A549 (cell line): Measurements from ENCODE around the gene PRSS53. TPM values are rescaled to one million over a fixed set of nuclear protein-coding genes. Genes with fewer than 3 reads are reported as not detected.

Experiments used
- ATAC-seq, 2 experiments: fragments of 200-7000 bp in 1 of 2; fragments of >200 bp in 1 of 2; cut with Nextera tagmentation in 1 of 2; cut with Tn5 transposase in 1 of 2; 3 replicates each; pipeline versions ENCODE4 v1.8.0 to v1.9.1; 2018 to 2020; ENCODE audit warnings: mild to moderate bottlenecking in 1 of 2, moderate library complexity in 1 of 2
- CTCF ChIA-PET: fragments of 300-600 bp; sonication (Branson Sonifier 250); formaldehyde crosslinking; extraction: SDS; loops from one replicate; lab custom pipeline; 2021; ENCODE audit warnings: antibody characterized with exemption, inconsistent platforms; lab: Yijun Ruan, JAX
- POLR2A ChIA-PET: fragments of 350-600 bp; formaldehyde crosslinking; extraction: SDS; loops from one replicate; lab custom pipeline; 2021; ENCODE audit warnings: antibody characterized with exemption, inconsistent platforms; lab: Yijun Ruan, JAX
- DNase-seq, 2 experiments: peaks; one replicate each; pipeline versions ENCODE4 v3.0.0 to v3.0.0-alpha.2; 2011 to 2016; ENCODE audit warnings: low read depth in 1 of 2, low spot score in 1 of 2
- FAIRE-seq: peaks from 2 replicates; lab custom pipeline; 2011; peaks lifted over from hg19 to GRCh38; lab: Jason Lieb, UNC
- H3K27ac ChIP-seq, 2 experiments: fragments of >200 bp; sonication (Bioruptor Twin); formaldehyde crosslinking; 3 replicates each; pipeline ENCODE4 v1.5.1; 2016 to 2017
- H3K4me1 ChIP-seq: fragments of >200 bp; sonication (Bioruptor Twin); formaldehyde crosslinking; 3 replicates; pipeline ENCODE4 v1.6.1; 2016
- H3K4me2 ChIP-seq: fragments of >200 bp; sonication (Bioruptor Twin); formaldehyde crosslinking; 3 replicates; pipeline ENCODE4 v1.6.1; 2016
- H3K4me3 ChIP-seq: fragments of >200 bp; sonication (Bioruptor Twin); formaldehyde crosslinking; 3 replicates; pipeline ENCODE4 v1.5.1; 2016
- H3K9me3 ChIP-seq: fragments of >200 bp; sonication (Bioruptor Twin); formaldehyde crosslinking; 3 replicates; pipeline ENCODE4 v1.6.1; 2016
- BHLHE40 ChIP-seq: IDR thresholded peaks from 2 replicates; pipeline ENCODE4 v1.6.1; 2012; ENCODE audit warnings: low read depth, low read length, inconsistent platforms
- CBX2 ChIP-seq: fragments of 200-600 bp; sonication (generic); IDR thresholded peaks from 2 replicates; pipeline ENCODE4 v1.6.1; 2016; ENCODE audit warnings: low read depth, mild to moderate bottlenecking, borderline replicate concordance
- CHD2 ChIP-seq: fragments of 150-350 bp; IDR thresholded peaks from 2 replicates; pipeline ENCODE4 v1.6.1; 2014; ENCODE audit warnings: low read length; ENCODE audit not compliant: partially characterized antibody
- FOSB ChIP-seq: fragments of 250-450 bp; sonication (Bioruptor Pico); IDR thresholded peaks from 2 replicates; pipeline ENCODE4 v1.5.0; 2020; ENCODE audit warnings: mild to moderate bottlenecking, moderate library complexity
- GATA3 ChIP-seq: IDR thresholded peaks from 2 replicates; pipeline ENCODE4 v1.6.1; 2012; ENCODE audit warnings: borderline replicate concordance
- MYC ChIP-seq: IDR thresholded peaks from 2 replicates; pipeline ENCODE4 v1.6.1; 2012; ENCODE audit warnings: mild to moderate bottlenecking, inconsistent platforms, low read length, improper control_type of control experiment, borderline replicate concordance
- RNF2 ChIP-seq: fragments of 200-600 bp; sonication (generic); IDR thresholded peaks from 2 replicates; pipeline ENCODE4 v1.6.1; 2016; ENCODE audit warnings: low read depth, mild to moderate bottlenecking, antibody characterized with exemption, moderate library complexity, borderline replicate concordance
- SMC3 ChIP-seq: fragments of >200 bp; sonication (Bioruptor Twin); formaldehyde crosslinking; IDR thresholded peaks from 3 replicates; pipeline ENCODE4 v1.6.1; 2018; ENCODE audit warnings: inconsistent platforms
- ZSCAN20 ChIP-seq: fragments of 250-450 bp; sonication (Bioruptor Pico); IDR thresholded peaks from 2 replicates; pipeline ENCODE4 v1.8.0; 2022; ENCODE audit warnings: mild to moderate bottlenecking, moderate library complexity
- WGBS: methylation state at CpG from one replicate; pipeline ENCODE4 v1.1.6; 2017; ENCODE audit errors: missing lambda C conversion rate; 5-methylcytosine and 5-hydroxymethylcytosine counted together
- polyA plus RNA-seq, 4 experiments: library from polyadenylated mRNA; depleted of rRNA in 3 of 4; stranded (reverse); fragments of >200 nt; fragmentation: RNase III in 1 of 4; extraction: RNeasy Plus Mini Kit Qiagen cat#74134 plus additional on column Dnase treatment in 1 of 4; gene quantifications; 2 replicates in 3 of 4; 3 replicates in 1 of 4; pipeline ENCODE4 v1.2.3, GENCODE V29; 2011 to 2017
- TF ChIP-seq, protein P1 (sequence below): IDR thresholded peaks from 2 replicates; pipeline ENCODE4 v1.6.1; 2012
- TF ChIP-seq, protein P2 (sequence below): IDR thresholded peaks from 2 replicates; pipeline ENCODE4 v1.6.1; 2012; ENCODE audit warnings: low read depth, borderline replicate concordance
- TF ChIP-seq, protein P3 (sequence below): fragments of 250-450 bp; sonication (Bioruptor Pico); IDR thresholded peaks from 2 replicates; pipeline ENCODE4 v1.5.0; 2020; ENCODE audit warnings: low read depth, mild to moderate bottlenecking, moderate library complexity
- TF ChIP-seq, protein P4 (sequence below): fragments of >200 bp; sonication (Bioruptor Twin); formaldehyde crosslinking; IDR thresholded peaks from 2 replicates; pipeline ENCODE4 v1.6.1; 2016

Gene PRSS53
- polyA plus RNA-seq, 2 of the 4 experiments (the other 2 are of a cell fraction): 0.79 to 1.5 TPM

DNA sequence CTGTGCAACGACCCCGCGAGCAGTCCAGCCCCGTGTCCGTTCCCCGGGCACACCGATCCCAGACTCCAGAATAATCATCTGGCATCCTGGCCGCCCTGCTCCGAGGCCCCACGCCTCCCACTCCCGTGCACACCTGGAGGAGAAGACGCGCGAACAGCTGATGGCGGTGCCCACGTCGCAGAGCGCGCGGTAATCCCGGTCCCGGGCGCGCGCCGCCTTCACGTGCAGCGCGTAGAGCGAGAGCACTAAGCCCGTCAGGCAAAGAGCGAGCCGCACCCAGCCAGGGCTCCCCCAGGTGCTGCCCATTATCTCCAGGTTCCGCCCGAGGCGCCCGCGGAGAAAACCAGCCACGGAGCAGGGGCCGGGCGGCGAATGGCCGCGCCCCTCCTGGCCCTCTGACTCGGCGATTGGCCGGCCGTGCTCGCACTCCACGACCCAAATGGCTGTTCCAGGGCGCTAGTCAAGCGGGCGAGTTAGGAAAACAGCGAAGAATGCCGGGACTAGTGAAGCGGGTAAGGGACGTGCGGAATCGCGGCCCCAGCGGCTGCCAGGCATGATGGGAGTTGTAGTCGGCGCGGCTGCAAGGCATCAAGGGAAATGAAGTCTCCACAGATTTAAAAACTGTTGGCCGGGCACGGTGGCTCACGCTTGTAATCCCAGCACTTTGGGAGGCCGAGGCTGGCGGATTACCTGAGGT is 5.8 kb upstream of the PRSS53 start, which contains the start of gene VKORC1 (continued):
- TF ChIP-seq CHD2: no peak
- 0 out of 2 replicates have a peak, but pooled peaks have one; percentile 7 for TF ChIP-seq BHLHE40
- TF ChIP-seq, protein P1, sequence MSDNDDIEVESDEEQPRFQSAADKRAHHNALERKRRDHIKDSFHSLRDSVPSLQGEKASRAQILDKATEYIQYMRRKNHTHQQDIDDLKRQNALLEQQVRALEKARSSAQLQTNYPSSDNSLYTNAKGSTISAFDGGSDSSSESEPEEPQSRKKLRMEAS: peak; percentile 59
- TF ChIP-seq, protein P2, sequence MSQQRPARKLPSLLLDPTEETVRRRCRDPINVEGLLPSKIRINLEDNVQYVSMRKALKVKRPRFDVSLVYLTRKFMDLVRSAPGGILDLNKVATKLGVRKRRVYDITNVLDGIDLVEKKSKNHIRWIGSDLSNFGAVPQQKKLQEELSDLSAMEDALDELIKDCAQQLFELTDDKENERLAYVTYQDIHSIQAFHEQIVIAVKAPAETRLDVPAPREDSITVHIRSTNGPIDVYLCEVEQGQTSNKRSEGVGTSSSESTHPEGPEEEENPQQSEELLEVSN: peak; percentile 78
- TF ChIP-seq FOSB (CRISPR knock-in tag): no peak

DNA sequence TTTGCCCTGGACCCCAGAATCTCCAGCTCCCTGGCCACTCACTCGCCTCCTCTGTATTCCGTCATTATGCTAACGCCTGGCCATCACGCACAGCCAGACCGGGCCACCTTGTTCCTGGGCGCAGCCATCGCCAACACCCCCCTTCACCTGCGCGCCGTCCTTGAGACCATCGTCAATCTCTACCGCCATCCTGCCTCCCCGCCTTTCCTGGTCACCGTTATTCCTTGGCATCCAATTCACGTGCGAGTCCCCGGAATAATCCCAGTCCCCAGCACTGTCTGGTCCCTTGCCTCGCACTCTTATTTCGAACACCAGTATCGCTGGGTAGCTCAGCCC is 5.3 kb upstream of the PRSS53 start:
- H3K27ac ChIP-seq: peak overlapping the region; percentile 82 to 89
- no peak for FAIRE-seq
- TF ChIP-seq, protein P3, sequence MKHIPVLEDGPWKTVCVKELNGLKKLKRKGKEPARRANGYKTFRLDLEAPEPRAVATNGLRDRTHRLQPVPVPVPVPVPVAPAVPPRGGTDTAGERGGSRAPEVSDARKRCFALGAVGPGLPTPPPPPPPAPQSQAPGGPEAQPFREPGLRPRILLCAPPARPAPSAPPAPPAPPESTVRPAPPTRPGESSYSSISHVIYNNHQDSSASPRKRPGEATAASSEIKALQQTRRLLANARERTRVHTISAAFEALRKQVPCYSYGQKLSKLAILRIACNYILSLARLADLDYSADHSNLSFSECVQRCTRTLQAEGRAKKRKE (CRISPR knock-in tag): no peak
- no peak for TF ChIP-seq CHD2
- TF ChIP-seq GATA3: no peak
- TF ChIP-seq, protein P4, sequence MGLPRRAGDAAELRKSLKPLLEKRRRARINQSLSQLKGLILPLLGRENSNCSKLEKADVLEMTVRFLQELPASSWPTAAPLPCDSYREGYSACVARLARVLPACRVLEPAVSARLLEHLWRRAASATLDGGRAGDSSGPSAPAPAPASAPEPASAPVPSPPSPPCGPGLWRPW: no peak
- TF ChIP-seq CBX2: no peak
- TF ChIP-seq MYC: no peak
- no peak for TF ChIP-seq ZSCAN20 (CRISPR knock-in tag)
- TF ChIP-seq, all 56 proteins: peak for 0
- Histone ChIP-seq H3K4me1 (peaks cover 11% of the 10 kb centered on the region; the same call in 2 of the 3 replicates), H3K4me2 (peak overlapping the region; percentile 98), H3K9me3 (no peaks in the 10 kb centered on the region), H3K4me3 (peak overlapping the region; percentile 83)
- 1% methylated on average over 20 of the region's 20 CpGs for WGBS
- peak; percentile 23 to 55; a peak in 4 of 6 replicates for ATAC-seq
- CTCF ChIA-PET: interaction anchor here (0.6 to 12.6 kb wide), 4 partner anchors 20 to 138 kb away, joined by 3 to 97 read pairs (median 7); partner anchors contain the start of genes HSD3B7, ZNF646 and ZNF668
- POLR2A ChIA-PET: interaction anchor here (1.5 to 3.4 kb wide), 3 partner anchors 20 to 109 kb away, joined by 4 to 14 read pairs (median 7); partner anchors contain the start of genes HSD3B7, KAT8, ZNF646 and ZNF668
- no peak for DNase-seq

DNA sequence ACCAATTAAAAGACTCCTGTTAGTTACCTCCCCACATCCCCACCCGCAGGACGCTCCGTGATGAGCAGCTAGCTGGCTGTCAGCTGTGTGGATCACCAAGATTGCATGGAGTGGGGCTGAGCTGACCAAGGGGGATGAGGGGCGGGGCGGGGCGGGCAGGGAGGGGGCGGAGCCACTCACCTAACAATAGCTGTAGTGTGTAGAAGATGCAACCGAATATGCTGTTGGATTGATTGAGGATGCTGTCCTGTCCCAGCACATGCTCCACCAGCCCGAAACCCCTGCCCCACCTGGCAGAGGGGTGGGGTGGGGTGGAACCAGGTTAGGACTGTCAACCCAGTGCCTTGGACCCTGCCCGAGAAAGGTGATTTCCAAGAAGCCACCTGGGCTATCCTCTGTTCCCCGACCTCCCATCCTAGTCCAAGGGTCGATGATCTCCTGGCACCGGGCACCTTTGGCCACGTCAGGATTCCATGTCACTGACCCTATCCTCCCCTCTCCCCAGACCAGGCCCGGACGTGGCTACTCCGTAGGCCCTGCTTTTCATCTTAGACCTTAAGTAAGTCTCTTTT is 4.5 kb upstream of the PRSS53 start:
- ChIA-PET POLR2A (interaction anchor here (1.1 to 3.4 kb wide), 5 partner anchors 19 to 108 kb away, joined by 4 to 14 read pairs (median 7); partner anchors contain the start of genes HSD3B7, KAT8, ZNF646 and ZNF668), CTCF (interaction anchor here (1.2 to 12.6 kb wide), 3 partner anchors 19 to 110 kb away, joined by 3 to 97 read pairs (median 11); partner anchors contain the start of genes HSD3B7, ZNF646 and ZNF668)
- peak in 1 of 2 experiments; percentile 10; a peak in 3 of 6 replicates for ATAC-seq
- TF ChIP-seq RNF2 (no peak), BHLHE40 (no peak)
- Histone ChIP-seq H3K9me3 (no peaks in the 10 kb centered on the region), H3K4me2 (peak overlapping the region; percentile 98), H3K4me1 (peaks cover 11% of the 10 kb centered on the region; the same call in 2 of the 3 replicates), H3K27ac (peak overlapping the region; percentile 82 to 89; a peak in 4 of 6 replicates), H3K4me3 (peak overlapping the region; percentile 83)
- WGBS: 57% methylated on average over 13 of the region's 17 CpGs
- no peak for FAIRE-seq
- peak in 1 of 2 experiments; percentile 31 for DNase-seq

DNA sequence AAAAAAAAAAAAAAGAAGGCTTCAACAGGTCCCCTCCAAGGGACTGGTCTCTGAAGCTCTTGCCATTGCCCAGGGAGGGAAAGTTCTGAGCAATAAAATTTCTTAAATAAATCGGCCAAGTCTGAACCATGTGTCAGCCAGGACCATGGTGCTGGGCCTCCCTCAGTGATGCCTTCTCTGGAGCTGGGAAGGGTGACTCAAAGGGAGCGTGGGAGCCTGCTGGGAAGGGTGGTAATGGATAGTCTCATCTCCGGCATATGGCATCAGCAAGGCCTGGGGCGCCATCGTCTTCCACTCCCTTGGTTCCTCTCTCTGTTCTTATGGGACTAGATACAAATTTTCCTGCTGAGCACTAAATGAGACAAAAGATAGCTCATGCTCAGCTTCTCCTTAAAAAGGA is 3.6 kb upstream of the PRSS53 start:
- POLR2A ChIA-PET: interaction anchor here (1.1 to 2.2 kb wide), 5 partner anchors 17 to 107 kb away, joined by 3 to 8 read pairs (median 7); partner anchors contain the start of genes HSD3B7, KAT8, ZNF646 and ZNF668

More for the DNA sequence above, 3.6 kb upstream of the PRSS53 start:
- Histone ChIP-seq H3K4me2 (no peak overlapping the region), H3K4me1 (peaks cover 11% of the 10 kb centered on the region; the same call in 2 of the 3 replicates), H3K4me3 (no peak overlapping the region), H3K9me3 (no peaks in the 10 kb centered on the region), H3K27ac (no peak overlapping the region)
- CTCF ChIA-PET: interaction anchor here (1.0 to 12.6 kb wide), 3 partner anchors 51 to 139 kb away, joined by 4 to 97 read pairs (median 5); partner anchors contain the start of gene HSD3B7
- 94% methylated on average over 5 of the region's 5 CpGs for WGBS
- DNase-seq (no peak), ATAC-seq (no peak), FAIRE-seq (no peak)
- TF ChIP-seq SMC3: no peak
